ENCODE data around the gene NT5DC4. TPM values are rescaled to one million over a fixed set of nuclear protein-coding genes. Genes with fewer than 3 reads are reported as not detected.

The NT5DC4 gene
- total RNA-seq, 4 donors from 2014 or later = not detected

GRCh38 chr2:112777036-112777435 lies 56.2 kb downstream of the NT5DC4 start:
- no peaks in the 10 kb centered on the region for H3K27me3 ChIP-seq
- H3K4me3 ChIP-seq = no peak overlapping the region
- no peaks in the 10 kb centered on the region for H3K9me3 ChIP-seq
- no peaks in the 10 kb centered on the region for H3K4me1 ChIP-seq
- H3K27ac ChIP-seq (replicated peaks in 1 of 4) = no peak overlapping the region
- H3K36me3 ChIP-seq = no peaks in the 10 kb centered on the region
- DNase-seq (ENCODE audit: extremely low spot score) = no peak
- no peak for TF ChIP-seq POLR2AphosphoS5 (IDR thresholded peaks at IDR 0.05)
- no peak for TF ChIP-seq EP300 (IDR thresholded peaks at IDR 0.05)
- no peak for TF ChIP-seq POLR2A (IDR thresholded peaks at IDR 0.05; ENCODE audit: low read depth)
- TF ChIP-seq CTCF (IDR thresholded peaks at IDR 0.05) = no peak
- intact Hi-C loops (cut with DNase I) = no loop called here

GRCh38 chr2:112779598-112779997 lies 58.8 kb downstream of the NT5DC4 start:
- Histone ChIP-seq H3K27ac (replicated peaks in 1 of 4) (no peak overlapping the region), H3K4me1 (no peaks in the 10 kb centered on the region), H3K27me3 (no peaks in the 10 kb centered on the region), H3K9me3 (no peaks in the 10 kb centered on the region), H3K36me3 (no peaks in the 10 kb centered on the region), H3K4me3 (no peak overlapping the region)
- intact Hi-C loops (cut with DNase I) = no loop called here
- TF ChIP-seq POLR2AphosphoS5 (IDR thresholded peaks at IDR 0.05) (no peak), POLR2A (IDR thresholded peaks at IDR 0.05; ENCODE audit: low read depth) (no peak), EP300 (IDR thresholded peaks at IDR 0.05) (no peak), CTCF (IDR thresholded peaks at IDR 0.05) (no peak)
- DNase-seq (ENCODE audit: extremely low spot score) = no peak
- 88% methylated on average over 1 of the region's 1 CpG for WGBS

- no peaks in the 10 kb centered on the region for H3K36me3 ChIP-seq
- no peaks in the 10 kb centered on the region for H3K4me1 ChIP-seq
- no peak overlapping the region for H3K27ac ChIP-seq (replicated peaks in 1 of 4)
- intact Hi-C loops (cut with DNase I) = no loop called here
- no peak overlapping the region for H3K4me3 ChIP-seq
- WGBS = 79% methylated on average over 3 of the region's 3 CpGs
- TF ChIP-seq POLR2AphosphoS5 (IDR thresholded peaks at IDR 0.05) = no peak
- no peak for TF ChIP-seq CTCF (IDR thresholded peaks at IDR 0.05)
- no peak for TF ChIP-seq POLR2A (IDR thresholded peaks at IDR 0.05; ENCODE audit: low read depth)
- TF ChIP-seq EP300 (IDR thresholded peaks at IDR 0.05) = no peak
- no peaks in the 10 kb centered on the region for H3K27me3 ChIP-seq
- DNase-seq (ENCODE audit: extremely low spot score) = no peak
- no peaks in the 10 kb centered on the region for H3K9me3 ChIP-seq
Observed at GRCh38 chr2:112782234-112782799, 61.5 kb downstream of the NT5DC4 start.

- no peaks in the 10 kb centered on the region for H3K9me3 ChIP-seq
- WGBS = 99% methylated on average over 3 of the region's 3 CpGs
- intact Hi-C loops (cut with DNase I) = no loop called here
Observed at GRCh38 chr2:112783187-112783714, 62.4 kb downstream of the NT5DC4 start.

More at GRCh38 chr2:112783187-112783714, 62.4 kb downstream of the NT5DC4 start:
- H3K27me3 ChIP-seq = no peaks in the 10 kb centered on the region
- no peak for TF ChIP-seq EP300 (IDR thresholded peaks at IDR 0.05)
- no peak for TF ChIP-seq POLR2AphosphoS5 (IDR thresholded peaks at IDR 0.05)
- no peak for TF ChIP-seq CTCF (IDR thresholded peaks at IDR 0.05)
- no peak for TF ChIP-seq POLR2A (IDR thresholded peaks at IDR 0.05; ENCODE audit: low read depth)
- no peaks in the 10 kb centered on the region for H3K36me3 ChIP-seq
- no peak overlapping the region for H3K4me3 ChIP-seq
- DNase-seq (ENCODE audit: extremely low spot score) = no peak
- H3K27ac ChIP-seq (replicated peaks in 1 of 4) = no peak overlapping the region
- no peaks in the 10 kb centered on the region for H3K4me1 ChIP-seq
